ENCODE results near the gene SHISA9. TPM values are rescaled to one million over a fixed set of nuclear protein-coding genes. Genes with fewer than 3 reads are reported as not detected.

Gene SHISA9
- total RNA-seq, 6 donors from 2014 or later, result 0.13 to 1.7 (median 0.20) TPM; not detected in 2

DNA sequence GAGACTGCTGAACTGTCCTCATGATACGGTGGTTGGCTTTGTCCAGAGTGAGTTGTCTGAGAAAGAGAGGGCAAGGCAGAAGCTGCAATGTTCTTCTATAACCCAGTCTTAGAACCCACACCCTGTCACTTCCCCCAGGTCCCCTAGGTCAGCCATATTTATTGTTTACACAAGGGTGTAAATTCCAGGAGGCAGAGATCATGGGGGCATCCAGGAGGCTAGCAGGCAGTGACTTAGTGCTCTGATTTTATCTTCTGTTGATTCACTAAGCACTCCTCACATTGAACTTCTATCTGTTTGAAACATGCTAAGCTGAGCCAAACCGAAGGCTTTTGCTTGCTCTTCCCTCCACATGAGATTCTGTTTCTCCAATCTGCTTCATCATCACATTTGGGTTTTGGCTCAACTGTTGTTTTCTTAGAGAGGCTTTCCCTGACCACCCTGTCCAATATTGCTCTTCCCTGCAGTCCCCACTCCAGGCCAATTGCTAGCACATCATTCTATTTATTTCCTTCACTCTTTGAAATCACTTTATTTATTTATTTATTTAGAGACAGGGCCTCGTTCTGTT is 34.3 kb upstream of the SHISA9 start:
- Histone ChIP-seq H3K27ac (no peak overlapping the region), H3K9me3 (peaks cover 0 to 7% (median 0%) of the 10 kb centered on the region in 4 donors), H3K4me3 (no peak overlapping the region), H3K36me3 (no peaks in the 10 kb centered on the region), H3K4me1 (no peaks in the 10 kb centered on the region), H3K27me3 (no peaks in the 10 kb centered on the region)
- DNase-seq, result no peak
- no peak for TF ChIP-seq POLR2AphosphoS5 (IDR thresholded peaks at IDR 0.05)
- no peak for TF ChIP-seq EP300 (IDR thresholded peaks at IDR 0.05)
- TF ChIP-seq POLR2A (IDR thresholded peaks at IDR 0.05), result no peak
- no peak for ATAC-seq (ENCODE audit: low FRiP score in 2 of 2)
- 59 to 72% methylated on average over 3 of the region's 3 CpGs for WGBS, 2 donors

DNA sequence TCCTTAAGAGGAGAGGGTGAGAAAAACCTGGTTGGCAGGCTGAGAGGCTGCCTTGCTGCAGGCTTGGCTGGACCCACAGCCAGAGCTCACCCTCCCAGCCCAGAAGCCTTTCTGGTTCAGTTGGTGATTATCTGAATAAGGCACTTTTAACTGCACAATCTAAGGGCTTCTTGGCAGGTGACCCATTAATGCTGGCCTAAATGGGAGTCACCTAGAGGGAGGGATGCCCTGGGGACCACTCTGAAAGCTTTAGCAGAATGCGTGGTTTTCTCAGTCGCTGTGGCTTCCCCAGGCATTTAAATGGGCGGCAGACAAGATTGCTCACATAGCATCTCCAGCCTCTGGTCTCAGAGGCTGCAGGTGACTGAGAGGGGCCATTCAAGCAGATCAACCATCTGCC is 33.2 kb upstream of the SHISA9 start:
- H3K27ac ChIP-seq, result no peak overlapping the region
- H3K9me3 ChIP-seq, result peaks cover 0 to 7% (median 0%) of the 10 kb centered on the region in 4 donors
- H3K27me3 ChIP-seq, result no peaks in the 10 kb centered on the region
- H3K4me3 ChIP-seq, result no peak overlapping the region
- DNase-seq (no peak), ATAC-seq (ENCODE audit: low FRiP score in 2 of 2) (no peak)
- 84 to 87% methylated on average over 3 of the region's 3 CpGs for WGBS, 2 donors
- H3K4me1 ChIP-seq, result no peaks in the 10 kb centered on the region
- H3K36me3 ChIP-seq, result no peaks in the 10 kb centered on the region
- TF ChIP-seq CTCF (IDR thresholded peaks at IDR 0.05), result no peak
- TF ChIP-seq POLR2AphosphoS5 (IDR thresholded peaks at IDR 0.05), result no peak
- TF ChIP-seq EP300 (IDR thresholded peaks at IDR 0.05), result no peak
- no peak for TF ChIP-seq POLR2A (IDR thresholded peaks at IDR 0.05)

GRCh38 chr16:12868788-12869187 is 32.6 kb upstream of the SHISA9 start:
- no peaks in the 10 kb centered on the region for H3K27me3 ChIP-seq
- no peak overlapping the region for H3K4me3 ChIP-seq
- 82 to 84% methylated on average over 8 of the region's 8 CpGs for WGBS, 2 donors
- no peaks in the 10 kb centered on the region for H3K4me1 ChIP-seq
- no peaks in the 10 kb centered on the region for H3K36me3 ChIP-seq
- H3K27ac ChIP-seq, result no peak overlapping the region
- no peak for DNase-seq
- peaks cover 0 to 7% (median 0%) of the 10 kb centered on the region in 4 donors for H3K9me3 ChIP-seq
- no peak for ATAC-seq (ENCODE audit: low FRiP score in 2 of 2)
- TF ChIP-seq POLR2AphosphoS5 (IDR thresholded peaks at IDR 0.05), result no peak
- no peak for TF ChIP-seq CTCF (IDR thresholded peaks at IDR 0.05)
- no peak for TF ChIP-seq POLR2A (IDR thresholded peaks at IDR 0.05)
- no peak for TF ChIP-seq EP300 (IDR thresholded peaks at IDR 0.05)

GRCh38 chr16:12869698-12870427 is 31.5 kb upstream of the SHISA9 start:
- H3K9me3 ChIP-seq, result peaks cover 0 to 7% (median 0%) of the 10 kb centered on the region in 4 donors
- DNase-seq (no peak), ATAC-seq (ENCODE audit: low FRiP score in 2 of 2) (no peak)
- H3K4me3 ChIP-seq, result no peak overlapping the region
- no peaks in the 10 kb centered on the region for H3K27me3 ChIP-seq
- H3K36me3 ChIP-seq, result no peaks in the 10 kb centered on the region
- TF ChIP-seq EP300 (IDR thresholded peaks at IDR 0.05) (no peak), POLR2AphosphoS5 (IDR thresholded peaks at IDR 0.05) (no peak), POLR2A (IDR thresholded peaks at IDR 0.05) (no peak), CTCF (IDR thresholded peaks at IDR 0.05) (no peak)
- 74 to 83% methylated on average over 2 to 5 of the region's 5 CpGs for WGBS, 2 donors
- no peaks in the 10 kb centered on the region for H3K4me1 ChIP-seq
- H3K27ac ChIP-seq, result no peak overlapping the region

- ATAC-seq (ENCODE audit: low FRiP score in 2 of 2) (no peak), DNase-seq (no peak)
- WGBS, 2 donors, result 50 to 61% methylated on average over 1 of the region's 1 CpG
- Histone ChIP-seq H3K36me3 (no peaks in the 10 kb centered on the region), H3K9me3 (peaks cover 0 to 7% (median 0%) of the 10 kb centered on the region in 4 donors), H3K4me3 (no peak overlapping the region), H3K4me1 (no peaks in the 10 kb centered on the region), H3K27me3 (no peaks in the 10 kb centered on the region), H3K27ac (no peak overlapping the region)
- TF ChIP-seq CTCF (IDR thresholded peaks at IDR 0.05) (no peak), POLR2A (IDR thresholded peaks at IDR 0.05) (no peak)
Observed at GRCh38 chr16:12871784-12872183, 29.6 kb upstream of the SHISA9 start.
